Skin of body (tissue), 2 donors: Measurements from ENCODE around the gene C1orf146. TPM values are rescaled to one million over a fixed set of nuclear protein-coding genes. Genes with fewer than 3 reads are reported as not detected.
A peak's percentile ranks its signal among the peaks of the same experiment; 100 is the strongest.
"Not testable (repeated sequence)": the region's sequence is repeated elsewhere in the genome, so short reads cannot be mapped to it uniquely, and the experiment has no call there.

Experiments
- DNase-seq: peaks from one replicate; lab custom pipeline; 2025; lab: John Stamatoyannopoulos, UW
- total RNA-seq: library from RNA; depleted of rRNA; stranded (reverse); fragments of >200 nt; gene quantifications from one replicate; pipeline ENCODE4 v1.2.3, GENCODE V29; 2014

The C1orf146 gene
- total RNA-seq, 1 donor from 2014 or later, result not detected

GRCh38 chr1:92274939-92275338 lies 57.2 kb downstream of the C1orf146 start:
- no peak for DNase-seq

- no peak for DNase-seq
Measured at GRCh38 chr1:92276082-92276481, 58.4 kb downstream of the C1orf146 start.

- no peak for DNase-seq
Measured at GRCh38 chr1:92277105-92277723, 59.5 kb downstream of the C1orf146 start.

GRCh38 chr1:92279781-92280180 lies 62.1 kb downstream of the C1orf146 start:
- DNase-seq, result not testable (repeated sequence)

- DNase-seq, result not testable (repeated sequence)
Measured at GRCh38 chr1:92281411-92281810, 63.7 kb downstream of the C1orf146 start.

GRCh38 chr1:92291372-92291999 lies 73.8 kb downstream of the C1orf146 start:
- DNase-seq, result peak; percentile 52

Other genes with a start within 250 kb of the C1orf146 start
- 0.49 TPM for gene EPHX4, start 187.9 kb upstream of the C1orf146 start, total RNA-seq
- not detected for gene SETSIP, start 142.5 kb upstream of the C1orf146 start, total RNA-seq
- 4.9 TPM for gene BTBD8, start 137.6 kb upstream of the C1orf146 start, total RNA-seq
- 16.2 TPM for gene GLMN, start 81.1 kb downstream of the C1orf146 start, total RNA-seq
- gene RPAP2, start 81.1 kb downstream of the C1orf146 start, total RNA-seq, result 9.1 TPM